IMR-90 (cell line): ENCODE results near the gene JPH3. TPM values are rescaled to one million over a fixed set of nuclear protein-coding genes. Genes with fewer than 3 reads are reported as not detected.

Source experiments
- ATAC-seq: fragments of 200-7000 bp; cut with Tn5 transposase; 2 replicates; pipeline ENCODE4 v1.9.1; 2020; ENCODE audit warnings: low read depth, mild to moderate bottlenecking, moderate library complexity
- BruUV-seq: library from RNA; stranded (reverse); fragments of 400-500 nt; replicated peaks from 2 replicates; lab custom pipeline; 2021; lab: Mats Ljungman, UMichigan
- CTCF ChIA-PET: fragments of 300-600 bp; formaldehyde crosslinking; extraction: SDS; loops from one replicate; lab custom pipeline; 2021; ENCODE audit warnings: antibody characterized with exemption; lab: Yijun Ruan, JAX
- POLR2A ChIA-PET: fragments of 300-600 bp; sonication (Branson Sonifier 250); formaldehyde crosslinking; loops from one replicate; lab custom pipeline; 2022; ENCODE audit warnings: antibody characterized with exemption; ENCODE audit not compliant: unreplicated experiment; lab: Charles Lee
- DNase-seq: peaks from one replicate; pipeline ENCODE4 v3.0.0; 2013
- H2AFZ ChIP-seq: replicated peaks from 2 replicates; pipeline ENCODE3; 2013; ENCODE audit warnings: low read length, mild to moderate bottlenecking; ENCODE audit not compliant: poor library complexity
- H2AK5ac ChIP-seq: 2 replicates; pipeline ENCODE4 v1.6.1; 2013; ENCODE audit warnings: low read depth, low read length, inconsistent platforms
- H2AK9ac ChIP-seq: replicated peaks from 2 replicates; pipeline ENCODE3; 2013; ENCODE audit warnings: mild to moderate bottlenecking, low read depth, low read length, moderate library complexity; ENCODE audit not compliant: poor library complexity
- H2BK120ac ChIP-seq: 2 replicates; pipeline ENCODE4 v1.6.1; 2013; ENCODE audit warnings: low read depth, low read length, inconsistent platforms
- H2BK15ac ChIP-seq: 3 replicates; pipeline ENCODE4 v1.6.1; 2013; ENCODE audit warnings: low read depth, low read length, inconsistent platforms
- H2BK20ac ChIP-seq: 2 replicates; pipeline ENCODE4 v1.6.1; 2013; ENCODE audit warnings: low read depth, mild to moderate bottlenecking, inconsistent platforms, low read length, moderate library complexity
- H2BK5ac ChIP-seq: 2 replicates; pipeline ENCODE4 v1.6.1; 2013; ENCODE audit warnings: mild to moderate bottlenecking, low read depth, low read length, inconsistent platforms; ENCODE audit not compliant: poor library complexity, severe bottlenecking
- H3K14ac ChIP-seq: replicated peaks from 2 replicates; pipeline ENCODE4 v1.6.1; 2013; ENCODE audit warnings: low read depth, low read length, inconsistent platforms
- H3K18ac ChIP-seq: 2 replicates; pipeline ENCODE4 v1.6.1; 2013; ENCODE audit warnings: low read depth, low read length, control low read depth
- H3K23ac ChIP-seq: 2 replicates; pipeline ENCODE4 v1.6.1; 2013; ENCODE audit warnings: low read depth, low read length, inconsistent platforms
- H3K27ac ChIP-seq: 2 replicates; pipeline ENCODE4 v1.5.1; 2013; ENCODE audit warnings: mild to moderate bottlenecking, control low read depth, low read length; ENCODE audit not compliant: insufficient read depth
- H3K27me3 ChIP-seq: 2 replicates; pipeline ENCODE4 v1.6.1; 2013; ENCODE audit warnings: low read length; ENCODE audit not compliant: control insufficient read depth, insufficient read depth
- H3K36me3 ChIP-seq: 2 replicates; pipeline ENCODE4 v1.6.1; 2013; ENCODE audit warnings: low read length, mixed read lengths; ENCODE audit not compliant: control insufficient read depth, insufficient read depth
- H3K4ac ChIP-seq: 2 replicates; pipeline ENCODE4 v1.6.1; 2013; ENCODE audit warnings: low read depth, low read length, inconsistent platforms
- H3K4me1 ChIP-seq: 2 replicates; pipeline ENCODE4 v1.6.1; 2013; ENCODE audit warnings: low read length, mixed read lengths; ENCODE audit not compliant: control insufficient read depth, insufficient read depth
- H3K4me2 ChIP-seq: 2 replicates; pipeline ENCODE4 v1.6.1; 2013; ENCODE audit warnings: low read depth, mild to moderate bottlenecking, control low read depth, low read length, moderate library complexity
- H3K4me3 ChIP-seq: 2 replicates; pipeline ENCODE4 v1.5.1; 2013; ENCODE audit warnings: low read depth, mild to moderate bottlenecking, control low read depth, low read length, moderate library complexity; ENCODE audit not compliant: insufficient read depth
- H3K56ac ChIP-seq: 2 replicates; pipeline ENCODE4 v1.6.1; 2013; ENCODE audit warnings: low read length, inconsistent platforms; ENCODE audit not compliant: insufficient read depth; ENCODE audit errors: extremely low read depth
- H3K79me1 ChIP-seq, 2 experiments: 2 replicates each; pipeline ENCODE4 v1.6.1; 2013; ENCODE audit warnings: low read length in 2 of 2, inconsistent platforms in 1 of 2, low read depth in 1 of 2
- H3K9ac ChIP-seq: 2 replicates; pipeline ENCODE4 v1.6.1; 2013; ENCODE audit warnings: low read depth, low read length, control low read depth
- H3K9me1 ChIP-seq: 2 replicates; pipeline ENCODE4 v1.6.1; 2013; ENCODE audit warnings: low read length, inconsistent platforms; ENCODE audit not compliant: insufficient read depth
- H3K9me3 ChIP-seq: 2 replicates; pipeline ENCODE4 v1.6.1; 2013; ENCODE audit warnings: low read length; ENCODE audit not compliant: control insufficient read depth, insufficient read depth
- H4K20me1 ChIP-seq: 2 replicates; pipeline ENCODE4 v1.6.1; 2013; ENCODE audit warnings: low read length, inconsistent platforms; ENCODE audit not compliant: insufficient read depth
- H4K5ac ChIP-seq: 2 replicates; pipeline ENCODE4 v1.6.1; 2013; ENCODE audit warnings: mild to moderate bottlenecking, low read depth, low read length, control low read depth
- H4K8ac ChIP-seq, 2 experiments: 2 replicates each; pipeline ENCODE4 v1.6.1; 2013; ENCODE audit warnings: low read depth in 2 of 2, low read length in 2 of 2, control low read depth in 1 of 2, inconsistent platforms in 1 of 2
- H4K91ac ChIP-seq: 2 replicates; pipeline ENCODE4 v1.6.1; 2013; ENCODE audit warnings: low read depth, low read length, inconsistent platforms; ENCODE audit not compliant: insufficient read depth
- BHLHE40 ChIP-seq: fragments of 150-350 bp; IDR thresholded peaks from 2 replicates; pipeline ENCODE4 v1.6.1; 2016; ENCODE audit warnings: mild to moderate bottlenecking, low read depth, low read length
- CEBPB ChIP-seq: IDR thresholded peaks from 2 replicates; pipeline ENCODE4 v1.6.1; 2012; ENCODE audit warnings: low read depth, low read length, improper control_type of control experiment
- CHD1 ChIP-seq: IDR thresholded peaks from 2 replicates; pipeline ENCODE4 v1.6.1; 2012; ENCODE audit warnings: low read depth, low read length, improper control_type of control experiment
- FOS ChIP-seq: fragments of 150-350 bp; IDR thresholded peaks from 2 replicates; pipeline ENCODE4 v1.6.1; 2016; ENCODE audit warnings: low read depth, low read length
- MAZ ChIP-seq: IDR thresholded peaks from 2 replicates; pipeline ENCODE4 v1.6.1; 2012; ENCODE audit warnings: low read depth, mild to moderate bottlenecking, low read length, improper control_type of control experiment, moderate library complexity, borderline replicate concordance
- MXI1 ChIP-seq: IDR thresholded peaks from 2 replicates; pipeline ENCODE4 v1.6.1; 2012; ENCODE audit warnings: low read depth, mild to moderate bottlenecking, low read length, moderate library complexity, borderline replicate concordance
- NFE2L2 ChIP-seq: fragments of 150-350 bp; IDR thresholded peaks from 2 replicates; pipeline ENCODE4 v1.6.1; 2016; ENCODE audit warnings: low read depth, mild to moderate bottlenecking, low read length
- POLR2A ChIP-seq: IDR thresholded peaks from 2 replicates; pipeline ENCODE4 v1.6.1; 2012; ENCODE audit warnings: mild to moderate bottlenecking, low read depth, low read length
- RAD21 ChIP-seq: IDR thresholded peaks from 2 replicates; pipeline ENCODE4 v1.6.1; 2012; ENCODE audit warnings: low read length, improper control_type of control experiment
- RCOR1 ChIP-seq: IDR thresholded peaks from 2 replicates; pipeline ENCODE4 v1.6.1; 2012; ENCODE audit warnings: mild to moderate bottlenecking, low read length, improper control_type of control experiment; ENCODE audit not compliant: insufficient replicate concordance
- SMC3 ChIP-seq: fragments of 150-350 bp; IDR thresholded peaks from 2 replicates; pipeline ENCODE4 v1.6.1; 2016; ENCODE audit warnings: low read depth, mild to moderate bottlenecking, antibody characterized with exemption, low read length, moderate library complexity
- WGBS, 2 experiments: methylation state at CpG; one replicate each; pipeline versions ENCODE4 v1.1.5 to v1.1.7; 2013; ENCODE audit warnings: missing lambda C conversion rate in 2 of 2; ENCODE audit not compliant: insufficient read length in 1 of 2; ENCODE audit errors: extremely low coverage in 2 of 2; 5-methylcytosine and 5-hydroxymethylcytosine counted together
- dilution Hi-C: fragments of 300-500 bp; cut with HindIII; formaldehyde crosslinking; loops from one replicate; pipeline ENCODE4 v1.14.3; 2018; ENCODE audit warnings: low sequenced_read_pairs; ENCODE audit not compliant: unreplicated experiment
- in situ Hi-C: fragments of 300-500 bp; cut with MboI; formaldehyde crosslinking; loops from 3 replicates; pipeline ENCODE4 v1.14.3; 2019; ENCODE audit warnings: low sequenced_read_pairs, inconsistent platforms, mixed read lengths
- intact Hi-C: fragments of 100-400 bp; cut with micrococcal nuclease; formaldehyde crosslinking; loops from 2 replicates; pipeline ENCODE4 v1.10.0; 2022
- polyA plus RNA-seq, 3 experiments: library from polyadenylated mRNA; depleted of rRNA; stranded (reverse); fragments of >200 nt; gene quantifications; 2 replicates each; pipeline ENCODE4 v1.2.3, GENCODE V29; 2012; ENCODE audit warnings: low replicate concordance in 1 of 3
- total RNA-seq: library from RNA; depleted of rRNA; stranded (reverse); fragments of >200 nt; gene quantifications from 2 replicates; pipeline ENCODE4 v1.2.3, GENCODE V29; 2012

JPH3 gene
- total and polyA plus RNA-seq, 2 of the 4 experiments (the other 2 are of a cell fraction) = 0.03 TPM; not detected in 1

DNA sequence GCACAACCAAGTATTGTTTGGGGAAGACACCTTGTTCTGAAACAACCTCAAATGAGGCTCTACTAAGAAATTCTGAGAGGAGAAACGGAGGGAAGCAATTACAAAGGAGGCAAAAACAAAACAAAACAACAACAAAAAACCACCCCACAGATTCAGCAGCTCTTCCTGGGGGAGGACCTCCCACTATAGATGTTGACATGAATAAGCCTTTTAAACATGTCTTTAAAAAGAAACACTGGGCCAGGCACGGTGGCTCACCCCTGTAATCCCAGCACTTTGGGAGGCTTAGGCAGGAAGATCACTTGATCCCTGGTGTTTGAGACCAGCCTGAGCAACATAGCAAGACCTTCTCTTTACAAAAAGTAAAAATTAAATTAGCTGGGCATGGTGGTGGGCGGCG lies 22.6 kb upstream of the JPH3 start:
- H4K5ac ChIP-seq = no peak overlapping the region
- no peaks in the 10 kb centered on the region for H4K20me1 ChIP-seq
- H3K36me3 ChIP-seq = no peaks in the 10 kb centered on the region
- H3K4me2 ChIP-seq = no peak overlapping the region
- no peak overlapping the region for H2BK20ac ChIP-seq
- no CpG with 5 or more reads among the region's 4 CpGs for WGBS, 2 experiments
- no peak overlapping the region for H2BK5ac ChIP-seq
- TF ChIP-seq FOS (no peak), RCOR1 (no peak), SMC3 (no peak), CHD1 (no peak), POLR2A (no peak), MXI1 (no peak), RAD21 (no peak), BHLHE40 (no peak), CEBPB (no peak), NFE2L2 (no peak), MAZ (no peak)
- no peak overlapping the region for H3K27ac ChIP-seq
- no peak for DNase-seq
- no peak overlapping the region for H3K23ac ChIP-seq
- H3K18ac ChIP-seq = no peak overlapping the region
- no peak overlapping the region for H3K4me3 ChIP-seq
- no peak overlapping the region for H3K4ac ChIP-seq
- no peak overlapping the region for H3K56ac ChIP-seq
- H3K14ac ChIP-seq = no peak overlapping the region
- BruUV-seq = no TSS peak
- peaks cover 26% of the 10 kb centered on the region for H3K4me1 ChIP-seq
- no peak overlapping the region for H4K91ac ChIP-seq
- dilution Hi-C loops = no loop called here
- H3K9me3 ChIP-seq = no peaks in the 10 kb centered on the region
- no peak overlapping the region for H3K9ac ChIP-seq
- 0 out of 4 replicates have a peak, but pooled peaks cover 0 to 5% of the 10 kb centered on the region in 2 experiments for H3K79me1 ChIP-seq
- H2BK15ac ChIP-seq = no peak overlapping the region
- no peak overlapping the region for H2AK9ac ChIP-seq
- in situ Hi-C loops = loop anchor here (10.0 kb wide), 1 partner anchor 155 kb away; no protein-coding TSS in a partner anchor
- CTCF ChIA-PET = interaction anchor here (0.6 kb wide), 1 partner anchor 190 kb away, joined by 3 read pairs; no protein-coding TSS in a partner anchor
- H2AFZ ChIP-seq = no peak overlapping the region
- no peak for ATAC-seq
- H3K9me1 ChIP-seq = peaks cover 18% of the 10 kb centered on the region
- H2BK120ac ChIP-seq = no peak overlapping the region
- intact Hi-C loops = no loop called here
- no peak overlapping the region for H4K8ac ChIP-seq
- peaks cover 10% of the 10 kb centered on the region; the same call in 1 of the 2 replicates for H3K27me3 ChIP-seq
- no peak overlapping the region for H2AK5ac ChIP-seq
- POLR2A ChIA-PET = no interaction called here
